ENCODE results near the gene LYL1.
A peak's percentile ranks its signal among the peaks of the same experiment; 100 is the strongest.

The LYL1 gene

GRCh38 chr19:13100841-13101589 is 1.6 kb downstream of the LYL1 start:
- no peak overlapping the region for H3K27ac ChIP-seq (ENCODE audit: low read length)
- no peaks in the 10 kb centered on the region for H3K9me3 ChIP-seq (ENCODE audit: insufficient read depth, low read length)
- TF ChIP-seq CTCF (IDR thresholded peaks at IDR 0.05; ENCODE audit: low read depth, low read length) (peak; percentile 37), EZH2phosphoT487 (IDR thresholded peaks at IDR 0.05; ENCODE audit: low read depth) (no peak)
- H3K9ac ChIP-seq (ENCODE audit: low read length), result peak overlapping the region; percentile 92; the same call in 1 of the 2 replicates
- no peaks in the 10 kb centered on the region for H3K27me3 ChIP-seq (ENCODE audit: low read depth, low read length)
- no peak overlapping the region for H2AFZ ChIP-seq (ENCODE audit: low read depth, low read length)
- H3K4me3 ChIP-seq (ENCODE audit: low read length), result peak overlapping the region; percentile 90
- peaks cover 5% of the 10 kb centered on the region; the same call in 1 of the 2 replicates for H4K20me1 ChIP-seq (ENCODE audit: insufficient read depth, low read length)
- peak overlapping the region; percentile 100 for H3K4me2 ChIP-seq (ENCODE audit: low read length)
- peaks cover 20% of the 10 kb centered on the region for H3K36me3 ChIP-seq (replicated peaks; ENCODE audit: low read depth, low read length)
- peaks cover 55% of the 10 kb centered on the region for H3K4me1 ChIP-seq (ENCODE audit: low read length)
- H3K79me2 ChIP-seq (ENCODE audit: low read length), result peaks cover 15% of the 10 kb centered on the region

- peaks cover 5% of the 10 kb centered on the region; the same call in 1 of the 2 replicates for H4K20me1 ChIP-seq (ENCODE audit: insufficient read depth, low read length)
- peaks cover 58% of the 10 kb centered on the region for H3K4me1 ChIP-seq (ENCODE audit: low read length)
- peaks cover 15% of the 10 kb centered on the region for H3K79me2 ChIP-seq (ENCODE audit: low read length)
- no peaks in the 10 kb centered on the region for H3K27me3 ChIP-seq (ENCODE audit: low read depth, low read length)
- peak overlapping the region; percentile 9; the same call in 1 of the 2 replicates for H3K4me2 ChIP-seq (ENCODE audit: low read length)
- H3K36me3 ChIP-seq (replicated peaks; ENCODE audit: low read depth, low read length), result peaks cover 20% of the 10 kb centered on the region
- no peak overlapping the region for H3K4me3 ChIP-seq (ENCODE audit: low read length)
- TF ChIP-seq EZH2phosphoT487 (IDR thresholded peaks at IDR 0.05; ENCODE audit: low read depth) (no peak), CTCF (IDR thresholded peaks at IDR 0.05; ENCODE audit: low read depth, low read length) (no peak)
- H3K9ac ChIP-seq (ENCODE audit: low read length), result no peak overlapping the region
- no peaks in the 10 kb centered on the region for H3K9me3 ChIP-seq (ENCODE audit: insufficient read depth, low read length)
- no peak overlapping the region for H2AFZ ChIP-seq (ENCODE audit: low read depth, low read length)
- H3K27ac ChIP-seq (ENCODE audit: low read length), result peak overlapping the region; percentile 17
Measured at GRCh38 chr19:13100031-13100588, 2.5 kb downstream of the LYL1 start.

DNA sequence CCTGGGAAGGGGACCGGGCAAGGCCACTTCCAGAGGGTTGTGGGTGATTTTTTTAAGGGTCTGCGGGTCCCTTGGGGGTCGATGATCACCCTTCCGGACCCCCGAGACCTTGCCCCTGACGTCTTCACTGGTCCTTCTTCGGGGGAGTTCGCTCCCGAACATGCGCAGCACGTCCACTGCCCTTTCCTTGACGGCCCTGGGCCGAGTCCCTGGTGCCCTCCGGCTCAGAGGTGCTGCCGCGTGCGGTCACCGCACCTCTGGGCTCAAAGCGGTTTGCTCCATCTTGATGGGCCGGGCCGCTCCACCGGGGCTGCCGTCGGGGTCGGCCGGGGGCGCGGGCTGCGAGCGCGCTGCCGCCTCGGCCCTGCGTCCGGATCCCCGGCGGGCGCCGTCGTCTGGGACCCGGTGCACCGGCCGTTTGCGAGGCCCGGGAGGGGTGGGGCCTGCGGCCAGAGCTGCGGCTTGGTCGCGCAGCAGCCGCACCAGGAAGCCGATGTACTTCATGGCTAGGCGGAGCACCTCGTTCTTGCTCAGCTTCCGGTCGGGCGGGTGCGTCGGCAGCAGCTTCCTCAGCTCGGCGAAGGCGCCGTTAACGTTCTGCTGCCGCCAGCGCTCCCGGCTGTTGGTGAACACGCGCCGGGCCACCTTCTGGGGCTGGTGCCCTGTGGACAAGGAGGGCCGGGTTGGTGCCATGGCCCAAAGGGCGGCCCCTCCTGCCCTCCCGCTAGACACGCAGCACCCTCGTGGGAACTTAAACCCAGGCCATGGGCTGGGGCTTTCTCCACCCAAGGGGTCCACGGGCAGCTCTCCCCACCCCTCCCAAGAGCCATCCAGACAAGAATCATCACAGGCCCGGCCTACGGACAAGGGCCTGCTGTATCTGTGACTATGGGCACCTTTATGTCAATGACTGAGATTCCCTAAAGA is 3.3 kb downstream of the LYL1 start:
- TF ChIP-seq CTCF (IDR thresholded peaks at IDR 0.05; ENCODE audit: low read depth, low read length), result no peak
- TF ChIP-seq EZH2phosphoT487 (IDR thresholded peaks at IDR 0.05; ENCODE audit: low read depth), result no peak
- Histone ChIP-seq H3K27ac (ENCODE audit: low read length) (peak overlapping the region; percentile 17; the same call in 1 of the 2 replicates), H4K20me1 (ENCODE audit: insufficient read depth, low read length) (peaks cover 5% of the 10 kb centered on the region; the same call in 1 of the 2 replicates), H3K9me3 (ENCODE audit: insufficient read depth, low read length) (no peaks in the 10 kb centered on the region), H3K4me1 (ENCODE audit: low read length) (peaks cover 58% of the 10 kb centered on the region), H3K79me2 (ENCODE audit: low read length) (peaks cover 15% of the 10 kb centered on the region), H3K27me3 (ENCODE audit: low read depth, low read length) (no peaks in the 10 kb centered on the region), H3K4me3 (ENCODE audit: low read length) (no peak overlapping the region), H3K36me3 (replicated peaks; ENCODE audit: low read depth, low read length) (peaks cover 20% of the 10 kb centered on the region), H3K4me2 (ENCODE audit: low read length) (0 out of 2 replicates have a peak overlapping the region, but pooled peaks have one; percentile 9), H2AFZ (ENCODE audit: low read depth, low read length) (no peak overlapping the region), H3K9ac (ENCODE audit: low read length) (no peak overlapping the region)
